B cell (primary cell): ENCODE results near the gene TMEM163. TPM values are rescaled to one million over a fixed set of nuclear protein-coding genes. Genes with fewer than 3 reads are reported as not detected.

Experiments used
- ATAC-seq: fragments of 200-7000 bp; cut with Tn5 transposase; one replicate; pipeline ENCODE4 v1.10.0; 2021; ENCODE audit warnings: low read depth, mild to moderate bottlenecking, moderate number of reproducible peaks, moderate library complexity
- CTCF ChIA-PET: fragments of 350-600 bp; sonication (Branson Sonifier 250); formaldehyde crosslinking; loops from one replicate; lab custom pipeline; 2021; ENCODE audit warnings: antibody characterized with exemption, inconsistent platforms; lab: Charles Lee
- POLR2A ChIA-PET: fragments of 350-600 bp; sonication (Branson Sonifier 250); formaldehyde crosslinking; loops from one replicate; lab custom pipeline; 2021; ENCODE audit warnings: antibody characterized with exemption; lab: Charles Lee
- DNase-seq: peaks from one replicate; pipeline ENCODE4 v3.0.0; 2013
- H2AFZ ChIP-seq: 2 replicates; pipeline ENCODE4 v1.6.1; 2012; ENCODE audit warnings: mild to moderate bottlenecking, low read depth, low read length; ENCODE audit not compliant: insufficient read depth, poor library complexity, severe bottlenecking
- H3K27ac ChIP-seq, 2 donors: 1 replicate in 1 of 2; 2 replicates in 1 of 2; pipeline ENCODE4 v1.5.1; 2012 to 2013; ENCODE audit warnings: low read length in 2 of 2, mild to moderate bottlenecking in 2 of 2, moderate library complexity in 1 of 2
- H3K27me3 ChIP-seq, 4 experiments: fragments of 200-600 bp in 1 of 4; sonication (generic) in 1 of 4; replicated peaks in 1 of 4; 1 replicate in 2 of 4; 2 replicates in 2 of 4; pipeline versions ENCODE4 v1.6.1 to v1.7.0; 2013 to 2016; ENCODE audit warnings: low read length in 3 of 4, mild to moderate bottlenecking in 2 of 4, mixed read lengths in 1 of 4, moderate library complexity in 1 of 4; ENCODE audit not compliant: insufficient read depth in 4 of 4, control insufficient read depth in 3 of 4; ENCODE audit errors: control extremely low read depth in 1 of 4
- H3K36me3 ChIP-seq, 2 experiments: replicated peaks in 1 of 2; 1 replicate in 1 of 2; 2 replicates in 1 of 2; pipeline versions ENCODE4 v1.6.1 to v1.7.1; 2013; ENCODE audit warnings: low read length in 1 of 2; ENCODE audit not compliant: insufficient read depth in 2 of 2, control insufficient read depth in 1 of 2; ENCODE audit errors: control extremely low read depth in 1 of 2, extremely low read depth in 1 of 2
- H3K4me1 ChIP-seq, 2 donors: fragments of 200-600 bp in 1 of 2; sonication (generic) in 1 of 2; 1 replicate in 1 of 2; 2 replicates in 1 of 2; pipeline versions ENCODE4 v1.5.1 to v1.6.1; 2013 to 2017; ENCODE audit warnings: low read length in 2 of 2; ENCODE audit not compliant: control insufficient read depth in 2 of 2, insufficient read depth in 2 of 2
- H3K4me2 ChIP-seq: replicated peaks from 2 replicates; pipeline ENCODE3; 2012; ENCODE audit warnings: mild to moderate bottlenecking, low read depth, low read length; ENCODE audit not compliant: poor library complexity, severe bottlenecking
- H3K4me3 ChIP-seq, 5 experiments: fragments of 200-600 bp in 1 of 5; sonication (generic) in 1 of 5; 1 replicate in 3 of 5; 2 replicates in 2 of 5; pipeline versions ENCODE4 v1.5.1 to v1.7.0; 2011 to 2016; ENCODE audit warnings: low read length in 4 of 5, mild to moderate bottlenecking in 4 of 5, low read depth in 2 of 5, control low read depth in 1 of 5, moderate library complexity in 1 of 5; ENCODE audit not compliant: insufficient read depth in 1 of 5; ENCODE audit errors: control extremely low read depth in 1 of 5, extremely low read depth in 1 of 5
- H3K79me2 ChIP-seq: fragments of 200-600 bp; sonication (generic); one replicate; pipeline ENCODE4 v1.6.0; 2016; ENCODE audit warnings: low read length; ENCODE audit not compliant: control insufficient read depth, insufficient read depth
- H3K9ac ChIP-seq: fragments of 200-600 bp; sonication (generic); 2 replicates; pipeline ENCODE4 v1.6.1; 2017; ENCODE audit warnings: mild to moderate bottlenecking, low read length, moderate library complexity
- H3K9me3 ChIP-seq, 3 donors: one replicate each; pipeline versions ENCODE4 v1.6.1 to v1.7.1; 2013; ENCODE audit warnings: low read length in 2 of 3; ENCODE audit not compliant: control insufficient read depth in 2 of 3, insufficient read depth in 1 of 3; ENCODE audit errors: control extremely low read depth in 1 of 3
- H4K20me1 ChIP-seq: 2 replicates; pipeline ENCODE4 v1.6.0; 2012; ENCODE audit warnings: mild to moderate bottlenecking, low read length; ENCODE audit not compliant: insufficient read depth, control insufficient read depth, poor library complexity, severe bottlenecking
- H3K27ac Mint-ChIP-seq: one replicate; pipeline ENCODE4 v1.8.0; 2021; ENCODE audit warnings: mixed read lengths
- H3K27me3 Mint-ChIP-seq: one replicate; pipeline ENCODE4 v1.8.0; 2021; ENCODE audit warnings: mixed read lengths
- H3K4me1 Mint-ChIP-seq: one replicate; pipeline ENCODE4 v1.8.0; 2021; ENCODE audit warnings: mixed read lengths
- H3K4me3 Mint-ChIP-seq: one replicate; pipeline ENCODE4 v1.8.0; 2021; ENCODE audit warnings: mixed read lengths
- H3K9me3 Mint-ChIP-seq: one replicate; pipeline ENCODE4 v1.8.0; 2022; ENCODE audit warnings: mixed read lengths; ENCODE audit not compliant: insufficient read depth
- EZH2 ChIP-seq: IDR thresholded peaks from 2 replicates; pipeline ENCODE4 v1.6.1; 2012; ENCODE audit warnings: borderline replicate concordance, low read depth, mild to moderate bottlenecking, moderate library complexity, low read length; ENCODE audit not compliant: insufficient read depth, poor library complexity, severe bottlenecking
- WGBS: methylation state at CpG from one replicate; pipeline ENCODE4 v1.1.5; 2013; ENCODE audit warnings: missing lambda C conversion rate; ENCODE audit not compliant: insufficient coverage; 5-methylcytosine and 5-hydroxymethylcytosine counted together
- intact Hi-C: fragments of 100-400 bp; cut with micrococcal nuclease; formaldehyde crosslinking; loops from one replicate; pipeline ENCODE4 v1.10.0; 2022
- polyA plus RNA-seq: library from polyadenylated mRNA; depleted of rRNA; stranded (reverse); fragments of >200 nt; gene quantifications from 2 replicates; pipeline ENCODE4 v1.2.3, GENCODE V29; 2012
- total RNA-seq, 2 donors: library from RNA; stranded (reverse); fragments of 120-200 nt in 1 of 2; gene quantifications; 1 replicate in 1 of 2; 2 replicates in 1 of 2; pipeline versions ENCODE4 v1.2.3 to v1.2.4, GENCODE V29; 2013 to 2022
- TF ChIP-seq, protein P1 (sequence below): fragments of 200-600 bp; IDR thresholded peaks from one replicate; pipeline ENCODE4 v1.8.0; 2022; ENCODE audit warnings: antibody characterized with exemption, mild to moderate bottlenecking

The TMEM163 gene
- total and polyA plus RNA-seq, 2 donors (not counting 1 experiment from before 2014, with no cell fraction given), result 2.6 to 5.6 TPM

DNA sequence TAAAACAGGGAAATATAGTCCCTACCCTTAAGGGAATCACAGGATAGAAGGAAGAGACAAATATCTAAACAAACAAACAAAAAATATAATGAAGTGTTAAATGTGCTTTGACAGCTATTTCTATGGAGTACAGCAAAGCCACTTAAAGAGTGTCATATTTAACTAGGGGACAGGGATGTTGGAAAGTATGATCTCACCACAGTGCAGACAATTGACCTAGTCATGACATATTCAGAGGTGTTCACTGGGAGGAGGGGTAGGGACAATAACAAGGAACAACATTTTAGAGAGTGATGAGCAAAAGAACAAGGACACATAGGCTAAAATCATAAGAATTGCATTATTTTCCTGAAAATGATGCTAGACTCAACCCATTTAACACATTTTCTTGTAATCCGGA, 107.5 kb downstream of the TMEM163 start:
- no peaks in the 10 kb centered on the region for H3K79me2 ChIP-seq
- no peak overlapping the region for H3K27ac Mint-ChIP-seq
- no peaks in the 10 kb centered on the region for H3K27me3 Mint-ChIP-seq
- intact Hi-C loops, result no loop called here
- H2AFZ ChIP-seq, result no peak overlapping the region
- H3K4me1 Mint-ChIP-seq, result no peaks in the 10 kb centered on the region
- DNase-seq (no peak), ATAC-seq (no peak)
- no peaks in the 10 kb centered on the region for H3K4me1 ChIP-seq
- CTCF ChIA-PET, result interaction anchor here (1.2 kb wide), 1 partner anchor 150 kb away, joined by 3 read pairs; no protein-coding TSS in a partner anchor
- POLR2A ChIA-PET, result no interaction called here
- H3K4me3 ChIP-seq, result no peak overlapping the region
- TF ChIP-seq EZH2, result no peak
- TF ChIP-seq, protein P1, sequence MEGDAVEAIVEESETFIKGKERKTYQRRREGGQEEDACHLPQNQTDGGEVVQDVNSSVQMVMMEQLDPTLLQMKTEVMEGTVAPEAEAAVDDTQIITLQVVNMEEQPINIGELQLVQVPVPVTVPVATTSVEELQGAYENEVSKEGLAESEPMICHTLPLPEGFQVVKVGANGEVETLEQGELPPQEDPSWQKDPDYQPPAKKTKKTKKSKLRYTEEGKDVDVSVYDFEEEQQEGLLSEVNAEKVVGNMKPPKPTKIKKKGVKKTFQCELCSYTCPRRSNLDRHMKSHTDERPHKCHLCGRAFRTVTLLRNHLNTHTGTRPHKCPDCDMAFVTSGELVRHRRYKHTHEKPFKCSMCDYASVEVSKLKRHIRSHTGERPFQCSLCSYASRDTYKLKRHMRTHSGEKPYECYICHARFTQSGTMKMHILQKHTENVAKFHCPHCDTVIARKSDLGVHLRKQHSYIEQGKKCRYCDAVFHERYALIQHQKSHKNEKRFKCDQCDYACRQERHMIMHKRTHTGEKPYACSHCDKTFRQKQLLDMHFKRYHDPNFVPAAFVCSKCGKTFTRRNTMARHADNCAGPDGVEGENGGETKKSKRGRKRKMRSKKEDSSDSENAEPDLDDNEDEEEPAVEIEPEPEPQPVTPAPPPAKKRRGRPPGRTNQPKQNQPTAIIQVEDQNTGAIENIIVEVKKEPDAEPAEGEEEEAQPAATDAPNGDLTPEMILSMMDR, result no peak
- no peak overlapping the region for H3K4me2 ChIP-seq
- no peak overlapping the region for H3K27ac ChIP-seq
- no peak overlapping the region for H3K4me3 Mint-ChIP-seq
- no peaks in the 10 kb centered on the region for H3K36me3 ChIP-seq
- no peak overlapping the region for H3K9ac ChIP-seq
- H3K9me3 Mint-ChIP-seq, result peaks cover 15% of the 10 kb centered on the region
- peaks cover 1 to 22% (median 15%) of the 10 kb centered on the region in 3 donors for H3K9me3 ChIP-seq
- 100% methylated on average over 1 of the region's 1 CpG for WGBS
- no peaks in the 10 kb centered on the region for H3K27me3 ChIP-seq
- no peaks in the 10 kb centered on the region for H4K20me1 ChIP-seq

DNA sequence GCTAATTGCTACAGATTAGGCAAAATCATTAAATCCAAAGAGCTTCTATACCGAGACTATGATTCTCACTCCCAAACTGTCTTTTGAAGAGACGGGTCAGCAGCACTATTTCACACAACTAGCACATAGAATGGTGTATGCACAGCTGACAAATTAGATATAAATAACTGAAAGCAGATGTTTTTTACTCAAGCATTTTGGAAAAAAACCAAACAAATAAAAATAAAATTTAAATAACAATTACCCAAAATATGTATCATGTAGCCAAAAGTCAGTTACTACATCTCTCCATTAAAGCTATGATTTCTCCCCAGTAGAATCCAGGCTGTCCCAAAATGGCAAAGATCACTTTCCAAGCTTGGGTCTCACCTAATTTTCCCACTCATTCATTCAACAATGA, 107.9 kb downstream of the TMEM163 start:
- ChIA-PET POLR2A (no interaction called here), CTCF (interaction anchor here (1.2 kb wide), 1 partner anchor 150 kb away, joined by 3 read pairs; no protein-coding TSS in a partner anchor)
- no CpG with 5 or more reads among the region's 2 CpGs for WGBS
- Histone ChIP-seq H3K27me3 (no peaks in the 10 kb centered on the region), H3K79me2 (no peaks in the 10 kb centered on the region), H4K20me1 (no peaks in the 10 kb centered on the region), H3K4me3 (no peak overlapping the region), H3K27ac (no peak overlapping the region), H3K4me1 (no peaks in the 10 kb centered on the region), H2AFZ (no peak overlapping the region), H3K36me3 (no peaks in the 10 kb centered on the region), H3K9me3 (peaks cover 1 to 22% (median 15%) of the 10 kb centered on the region in 3 donors), H3K9ac (no peak overlapping the region), H3K4me2 (no peak overlapping the region)
- Mint-ChIP-seq H3K4me1 (no peaks in the 10 kb centered on the region), H3K9me3 (peaks cover 15% of the 10 kb centered on the region), H3K27me3 (no peaks in the 10 kb centered on the region), H3K27ac (no peak overlapping the region), H3K4me3 (no peak overlapping the region)
- intact Hi-C loops, result no loop called here
- DNase-seq (no peak), ATAC-seq (no peak)
- TF ChIP-seq, protein P1, result no peak
- no peak for TF ChIP-seq EZH2
